ENCODE measurements around the gene PARN.

PARN gene

GRCh38 chr16:14669776-14670175, 39.7 kb upstream of the PARN start:
- no peaks in the 10 kb centered on the region for H3K27me3 Mint-ChIP-seq (ENCODE audit: low read depth)
- no peak overlapping the region for H3K4me3 Mint-ChIP-seq
- no peaks in the 10 kb centered on the region for H3K9me3 Mint-ChIP-seq
- no peak overlapping the region for H3K27ac Mint-ChIP-seq
- peaks cover 41% of the 10 kb centered on the region for H3K36me3 Mint-ChIP-seq (ENCODE audit: low read depth)
- H3K4me1 Mint-ChIP-seq: no peaks in the 10 kb centered on the region
- no peak for TF ChIP-seq CTCF (IDR thresholded peaks at IDR 0.05; ENCODE audit: unreplicated experiment in 3 of 3)

- no peaks in the 10 kb centered on the region for H3K27me3 Mint-ChIP-seq (ENCODE audit: low read depth)
- H3K9me3 Mint-ChIP-seq: no peaks in the 10 kb centered on the region
- no peak for TF ChIP-seq CTCF (IDR thresholded peaks at IDR 0.05; ENCODE audit: unreplicated experiment in 3 of 3)
- H3K36me3 Mint-ChIP-seq (ENCODE audit: low read depth): peaks cover 52% of the 10 kb centered on the region
- H3K27ac Mint-ChIP-seq: no peak overlapping the region
- no peak overlapping the region for H3K4me3 Mint-ChIP-seq
- no peaks in the 10 kb centered on the region for H3K4me1 Mint-ChIP-seq
Observed at GRCh38 chr16:14668556-14669223, 38.6 kb upstream of the PARN start.

- TF ChIP-seq CTCF (IDR thresholded peaks at IDR 0.05; ENCODE audit: unreplicated experiment in 3 of 3): no peak
- no peaks in the 10 kb centered on the region for H3K9me3 Mint-ChIP-seq
- H3K36me3 Mint-ChIP-seq (ENCODE audit: low read depth): peaks cover 60% of the 10 kb centered on the region
- no peaks in the 10 kb centered on the region for H3K4me1 Mint-ChIP-seq
- H3K27ac Mint-ChIP-seq: no peak overlapping the region
- no peak overlapping the region for H3K4me3 Mint-ChIP-seq
- H3K27me3 Mint-ChIP-seq (ENCODE audit: low read depth): no peaks in the 10 kb centered on the region
Observed at GRCh38 chr16:14667347-14668266, 37.5 kb upstream of the PARN start.

- Mint-ChIP-seq H3K27me3 (ENCODE audit: low read depth) (no peaks in the 10 kb centered on the region), H3K27ac (no peak overlapping the region)
Observed at GRCh38 chr16:14658063-14658462, 28.0 kb upstream of the PARN start.

GRCh38 chr16:14652726-14653125, 22.7 kb upstream of the PARN start:
- Mint-ChIP-seq H3K9me3 (no peaks in the 10 kb centered on the region), H3K4me3 (no peak overlapping the region), H3K27me3 (ENCODE audit: low read depth) (no peaks in the 10 kb centered on the region), H3K27ac (no peak overlapping the region), H3K36me3 (ENCODE audit: low read depth) (peaks cover 62% of the 10 kb centered on the region), H3K4me1 (no peaks in the 10 kb centered on the region)
- no peak for TF ChIP-seq CTCF (IDR thresholded peaks at IDR 0.05; ENCODE audit: unreplicated experiment in 3 of 3)

More at GRCh38 chr16:14658063-14658462, 28.0 kb upstream of the PARN start:
- no peaks in the 10 kb centered on the region for H3K4me1 Mint-ChIP-seq
- no peak overlapping the region for H3K4me3 Mint-ChIP-seq
- no peaks in the 10 kb centered on the region for H3K9me3 Mint-ChIP-seq
- TF ChIP-seq CTCF (IDR thresholded peaks at IDR 0.05; ENCODE audit: unreplicated experiment in 3 of 3): no peak
- peaks cover 58% of the 10 kb centered on the region for H3K36me3 Mint-ChIP-seq (ENCODE audit: low read depth)

All from nephron (organoid).